Measurements from ENCODE around the gene TMC5. TPM values are rescaled to one million over a fixed set of nuclear protein-coding genes. Genes with fewer than 3 reads are reported as not detected.
"Not testable (repeated sequence)": the region's sequence is repeated elsewhere in the genome, so short reads cannot be mapped to it uniquely, and the experiment has no call there.

TMC5 gene
- under 1 TPM; 0.53 to 0.98 TPM for total RNA-seq

DNA sequence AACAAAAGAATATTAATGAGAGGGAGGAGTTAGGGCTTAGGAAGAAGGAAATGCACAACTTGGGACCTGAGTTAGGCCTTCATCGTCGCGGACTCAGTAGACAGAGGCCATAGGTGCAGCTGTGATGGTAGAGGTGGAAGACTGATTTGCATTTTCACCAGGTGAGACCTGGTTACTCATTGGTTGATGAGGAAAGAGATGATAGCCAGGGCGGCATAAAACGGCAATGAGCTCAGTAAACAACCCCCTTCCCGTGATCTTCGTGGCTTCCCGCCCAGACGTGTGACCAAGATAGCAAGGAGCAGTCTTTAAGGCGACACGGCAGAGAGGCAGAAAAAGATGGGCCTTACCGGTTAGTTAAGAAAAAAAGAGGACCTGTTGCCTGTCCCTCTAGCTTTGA is at the start of gene TMC5:
TMC5 (plus strand) TSS at position 244 of the 400 bp plus-strand sequence. CDS start 22,156 bp downstream, outside the sequence.
- DNase-seq: no peak
- Mint-ChIP-seq H3K27ac (no peak within 1 kb of the TSS), H3K4me3 (no peak within 1 kb of the TSS), H3K4me1 (no peaks in the 10 kb centered on the region), H3K36me3 (ENCODE audit: low read depth) (no peaks in the 10 kb centered on the region), H3K9me3 (peaks cover 3% of the 10 kb centered on the region), H3K27me3 (no peaks in the 10 kb centered on the region)
- CTCF ChIA-PET: interaction anchor here (0.6 kb wide), 1 partner anchor 68 kb away, joined by 3 read pairs; no protein-coding TSS in a partner anchor
- POLR2A ChIA-PET: no interaction called here

GRCh38 chr16:19372541-19372940 is 45.1 kb upstream of the TMC5 start:
- H3K27me3 Mint-ChIP-seq; H3K4me3 Mint-ChIP-seq; H3K9me3 Mint-ChIP-seq; H3K27ac Mint-ChIP-seq; POLR2A ChIA-PET; DNase-seq; CTCF ChIA-PET; H3K36me3 Mint-ChIP-seq (ENCODE audit: low read depth); H3K4me1 Mint-ChIP-seq: not testable (repeated sequence)

DNA sequence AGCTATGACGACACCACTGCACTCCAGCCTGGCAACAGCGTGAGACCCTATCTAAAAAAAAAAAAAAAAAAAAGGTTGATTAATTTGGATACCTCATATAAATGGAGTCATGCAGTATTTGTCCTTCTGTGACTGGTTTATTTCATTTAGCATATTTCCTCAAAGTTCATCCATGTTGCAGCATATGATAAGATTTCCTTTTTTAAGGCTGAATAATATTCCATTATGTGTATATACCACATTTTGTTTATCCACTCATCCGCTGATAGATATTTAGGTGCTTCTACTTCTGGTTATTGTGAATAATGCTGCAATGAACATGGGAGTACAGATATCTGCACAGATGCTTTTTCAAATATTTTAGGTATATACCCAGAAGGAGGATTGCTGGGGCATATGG is 43.3 kb upstream of the TMC5 start:
- DNase-seq: no peak
- Mint-ChIP-seq H3K9me3 (no peaks in the 10 kb centered on the region), H3K27me3 (no peaks in the 10 kb centered on the region), H3K27ac (no peak overlapping the region), H3K4me1 (no peaks in the 10 kb centered on the region), H3K4me3 (no peak overlapping the region), H3K36me3 (ENCODE audit: low read depth) (no peaks in the 10 kb centered on the region)
- ChIA-PET CTCF (interaction anchor here (0.6 to 3.4 kb wide), 4 partner anchors 138 to 288 kb away, joined by 3 to 30 read pairs (median 4); no protein-coding TSS in a partner anchor), POLR2A (no interaction called here)

DNA sequence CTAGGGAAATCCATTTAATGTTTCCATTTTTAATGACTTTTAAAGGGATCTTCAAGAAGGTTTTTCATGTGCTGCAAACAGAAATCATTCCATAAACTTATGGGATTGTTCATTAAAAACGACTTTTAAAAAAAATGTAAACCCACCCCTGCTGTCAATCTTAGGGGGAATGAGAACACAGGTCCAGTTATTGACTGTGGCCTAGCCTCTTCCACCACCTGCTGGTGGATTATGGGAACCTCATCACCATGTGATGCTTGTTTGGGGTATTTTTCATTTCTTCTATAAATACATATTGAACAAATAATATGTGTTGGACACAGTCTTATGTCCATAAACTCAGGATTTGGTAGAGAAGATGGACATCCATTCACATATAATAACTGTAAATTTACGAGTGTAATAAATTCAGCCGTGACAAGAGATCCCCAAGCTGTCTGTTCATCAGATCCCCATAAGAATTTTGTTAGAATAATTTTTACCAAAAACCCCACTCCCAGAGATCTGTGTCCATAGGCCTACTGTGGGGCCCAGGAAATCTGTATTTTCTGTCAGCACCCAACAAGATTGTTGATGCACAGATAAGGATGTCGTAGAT is 42.0 kb upstream of the TMC5 start:
- H3K27ac Mint-ChIP-seq: no peak overlapping the region
- H3K36me3 Mint-ChIP-seq (ENCODE audit: low read depth): no peaks in the 10 kb centered on the region
- ChIA-PET CTCF (interaction anchor here (1.0 to 3.4 kb wide), 3 partner anchors 127 to 289 kb away, joined by 4 to 30 read pairs (median 7); no protein-coding TSS in a partner anchor), POLR2A (interaction anchor here (0.7 kb wide), 1 partner anchor 30 kb away, joined by 3 read pairs; no protein-coding TSS in a partner anchor)
- no peak overlapping the region for H3K4me3 Mint-ChIP-seq
- DNase-seq: peak; percentile 46
- H3K9me3 Mint-ChIP-seq: no peaks in the 10 kb centered on the region
- peaks cover 12% of the 10 kb centered on the region for H3K4me1 Mint-ChIP-seq
- H3K27me3 Mint-ChIP-seq: no peaks in the 10 kb centered on the region

DNA sequence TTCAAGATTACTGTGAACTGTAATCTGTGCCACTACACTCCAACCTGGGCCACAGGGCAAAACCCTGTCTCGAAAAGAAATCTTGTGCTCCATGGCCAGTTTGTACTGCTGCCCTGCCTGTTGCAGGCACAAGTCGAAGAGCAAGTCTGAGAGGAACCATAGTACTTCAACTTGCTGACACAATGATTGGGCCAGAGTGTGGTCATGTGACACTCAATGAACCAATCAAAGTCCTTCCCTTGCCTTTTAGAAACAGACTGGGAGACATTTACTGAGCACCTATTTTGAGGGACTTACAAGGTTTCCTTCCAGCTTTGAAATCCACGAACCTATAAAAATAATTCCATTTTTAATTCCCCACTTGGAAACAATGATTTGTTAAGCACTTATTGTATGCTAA is 39.8 kb upstream of the TMC5 start:
- no peak for DNase-seq
- H3K4me3 Mint-ChIP-seq: no peak overlapping the region
- no peak overlapping the region for H3K27ac Mint-ChIP-seq
- ChIA-PET CTCF (interaction anchor here (0.7 kb wide), 1 partner anchor 292 kb away, joined by 3 read pairs; no protein-coding TSS in a partner anchor), POLR2A (no interaction called here)
- no peaks in the 10 kb centered on the region for H3K36me3 Mint-ChIP-seq (ENCODE audit: low read depth)
- no peaks in the 10 kb centered on the region for H3K27me3 Mint-ChIP-seq
- peaks cover 30% of the 10 kb centered on the region for H3K4me1 Mint-ChIP-seq
- H3K9me3 Mint-ChIP-seq: no peaks in the 10 kb centered on the region

DNA sequence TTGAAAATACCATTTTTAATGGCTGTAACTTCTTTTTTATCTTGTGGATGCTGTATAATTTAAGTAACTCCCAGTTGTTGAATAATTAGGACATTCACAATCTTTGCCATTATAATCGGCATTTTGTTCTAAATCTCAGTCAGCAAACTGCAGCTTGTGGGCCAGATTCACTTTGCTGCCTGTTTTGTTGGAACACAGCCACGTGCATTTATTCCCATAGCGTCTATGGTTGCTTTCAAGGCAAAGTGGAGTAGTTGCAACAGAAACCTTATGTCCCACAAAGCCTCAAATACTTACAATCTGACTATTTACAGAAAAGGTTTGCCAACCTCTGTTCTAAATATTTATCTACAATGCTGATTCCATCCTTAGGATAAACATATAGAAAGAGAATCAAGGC is 39.2 kb upstream of the TMC5 start:
- ChIA-PET POLR2A (no interaction called here), CTCF (interaction anchor here (0.7 kb wide), 1 partner anchor 293 kb away, joined by 3 read pairs; no protein-coding TSS in a partner anchor)
- DNase-seq: no peak
- Mint-ChIP-seq H3K27me3 (no peaks in the 10 kb centered on the region), H3K9me3 (no peaks in the 10 kb centered on the region), H3K4me3 (no peak overlapping the region), H3K27ac (no peak overlapping the region), H3K36me3 (ENCODE audit: low read depth) (no peaks in the 10 kb centered on the region), H3K4me1 (peaks cover 37% of the 10 kb centered on the region)

GRCh38 chr16:19379838-19380237 is 37.8 kb upstream of the TMC5 start:
- H3K36me3 Mint-ChIP-seq (ENCODE audit: low read depth): no peaks in the 10 kb centered on the region
- peaks cover 46% of the 10 kb centered on the region for H3K4me1 Mint-ChIP-seq
- no peak for DNase-seq
- POLR2A ChIA-PET: interaction anchor here (0.6 to 1.0 kb wide), 2 partner anchors 8 to 228 kb away, joined by 3 read pairs; no protein-coding TSS in a partner anchor
- H3K4me3 Mint-ChIP-seq: no peak overlapping the region
- CTCF ChIA-PET: interaction anchor here (0.8 to 2.0 kb wide), 3 partner anchors 18 to 294 kb away, joined by 3 to 11 read pairs (median 4); no protein-coding TSS in a partner anchor
- H3K27me3 Mint-ChIP-seq: peaks cover 2% of the 10 kb centered on the region
- no peaks in the 10 kb centered on the region for H3K9me3 Mint-ChIP-seq
- peak overlapping the region; percentile 80 for H3K27ac Mint-ChIP-seq

DNA sequence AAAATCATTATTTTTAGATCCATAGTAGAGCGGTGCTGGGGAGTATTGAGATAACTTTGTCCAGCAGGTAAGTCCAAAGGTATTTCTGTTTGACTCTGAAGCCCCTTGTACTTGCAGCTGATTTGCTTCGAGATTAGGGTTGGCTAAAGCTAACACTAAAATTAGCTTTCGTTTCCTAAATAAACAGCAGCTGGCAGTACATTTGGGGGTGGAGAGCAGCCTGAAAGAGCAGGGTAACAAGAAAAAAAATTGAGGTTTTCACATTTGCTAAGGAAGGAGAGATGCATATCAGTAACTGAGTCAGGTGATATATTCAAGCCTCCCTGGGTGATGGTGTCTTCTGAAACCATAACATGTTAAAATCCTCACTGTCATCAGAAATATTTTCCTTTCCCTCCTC is 37.4 kb upstream of the TMC5 start:
- Mint-ChIP-seq H3K4me1 (peaks cover 46% of the 10 kb centered on the region), H3K36me3 (ENCODE audit: low read depth) (no peaks in the 10 kb centered on the region), H3K27me3 (peaks cover 6% of the 10 kb centered on the region), H3K9me3 (no peaks in the 10 kb centered on the region), H3K4me3 (no peak overlapping the region), H3K27ac (peak overlapping the region; percentile 80)
- DNase-seq: peak; percentile 31
- POLR2A ChIA-PET: interaction anchor here (0.6 to 1.6 kb wide), 3 partner anchors 9 to 229 kb away, joined by 3 to 4 read pairs (median 3); partner anchors contain the start of gene GDE1
- CTCF ChIA-PET: interaction anchor here (1.0 to 2.0 kb wide), 2 partner anchors 19 to 123 kb away, joined by 4 to 11 read pairs; no protein-coding TSS in a partner anchor

GRCh38 chr16:19382084-19382801 is 35.4 kb upstream of the TMC5 start:
- Mint-ChIP-seq H3K9me3 (no peaks in the 10 kb centered on the region), H3K27ac (no peak overlapping the region), H3K4me1 (peaks cover 46% of the 10 kb centered on the region), H3K4me3 (no peak overlapping the region), H3K36me3 (ENCODE audit: low read depth) (no peaks in the 10 kb centered on the region), H3K27me3 (peaks cover 15% of the 10 kb centered on the region)
- ChIA-PET CTCF (interaction anchor here (1.3 kb wide), 1 partner anchor 120 kb away, joined by 6 read pairs; no protein-coding TSS in a partner anchor), POLR2A (interaction anchor here (0.8 kb wide), 1 partner anchor 141 kb away, joined by 3 read pairs; the partner anchor contains the start of gene CCP110)
- DNase-seq: no peak

DNA sequence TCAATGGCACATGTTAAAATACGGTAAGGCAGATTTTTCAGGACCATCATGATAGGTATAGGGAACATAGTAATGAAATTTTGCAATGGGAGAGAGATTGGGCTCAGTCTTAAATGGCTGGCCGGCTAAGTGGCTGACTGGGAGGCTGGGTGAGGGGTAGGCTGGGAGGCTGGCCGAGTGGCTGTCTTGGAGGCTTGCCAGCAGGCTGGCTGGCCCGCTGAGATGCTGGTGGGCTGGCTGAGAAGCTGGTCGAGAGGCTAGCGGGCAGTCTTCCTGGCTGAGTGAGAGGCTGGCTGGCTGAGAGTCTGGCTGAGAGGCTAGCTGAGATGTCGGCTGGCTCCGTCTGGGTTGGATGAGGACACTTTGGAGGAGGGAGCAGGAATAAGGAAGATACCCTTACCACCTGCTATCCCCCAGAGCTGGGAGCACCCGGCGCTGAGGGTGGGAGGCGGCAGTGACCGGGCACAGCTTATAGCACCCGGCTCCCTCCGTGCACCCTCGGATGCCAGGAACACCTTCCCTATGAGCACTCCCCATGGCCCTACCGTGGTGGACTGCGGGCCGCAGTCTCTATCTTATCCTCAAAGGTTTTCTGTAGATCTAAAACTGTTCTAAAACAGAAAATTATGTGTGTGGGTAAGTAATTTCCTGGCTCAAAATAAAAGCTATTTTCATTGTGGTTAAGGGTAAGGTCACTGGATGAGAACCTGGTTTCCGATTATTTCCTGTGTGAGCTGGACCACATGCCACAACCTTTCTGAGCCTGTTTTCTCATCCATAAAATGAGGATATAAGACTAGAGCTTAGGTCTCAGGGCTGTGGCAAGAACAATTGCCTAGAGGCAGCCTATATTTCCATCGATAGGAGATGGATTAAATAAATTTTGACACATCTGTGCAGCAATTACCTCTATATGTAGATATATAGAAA is 34.5 kb upstream of the TMC5 start:
- DNase-seq: peak; percentile 47
- peaks cover 23% of the 10 kb centered on the region for H3K27me3 Mint-ChIP-seq
- POLR2A ChIA-PET: interaction anchor here (0.8 to 1.2 kb wide), 3 partner anchors 12 to 264 kb away, joined by 3 to 6 read pairs (median 3); partner anchors contain the start of gene CCP110

GRCh38 chr16:19384656-19385055 is 33.0 kb upstream of the TMC5 start:
- Mint-ChIP-seq H3K9me3 (no peaks in the 10 kb centered on the region), H3K36me3 (ENCODE audit: low read depth) (no peaks in the 10 kb centered on the region), H3K27ac (no peak overlapping the region), H3K4me1 (peaks cover 55% of the 10 kb centered on the region), H3K4me3 (no peak overlapping the region), H3K27me3 (peaks cover 35% of the 10 kb centered on the region)
- ChIA-PET CTCF (interaction anchor here (0.8 kb wide), 1 partner anchor 170 kb away, joined by 3 read pairs; no protein-coding TSS in a partner anchor), POLR2A (no interaction called here)
- no peak for DNase-seq

More for the DNA sequence above, 34.5 kb upstream of the TMC5 start:
- Mint-ChIP-seq H3K4me1 (peaks cover 46% of the 10 kb centered on the region), H3K36me3 (ENCODE audit: low read depth) (no peaks in the 10 kb centered on the region), H3K27ac (peak overlapping the region; percentile 1), H3K9me3 (no peaks in the 10 kb centered on the region), H3K4me3 (peak overlapping the region; percentile 10)
- CTCF ChIA-PET: interaction anchor here (0.9 to 1.3 kb wide), 3 partner anchors 119 to 135 kb away, joined by 3 to 6 read pairs (median 4); no protein-coding TSS in a partner anchor

- CTCF ChIA-PET: no interaction called here
- Mint-ChIP-seq H3K4me1 (peaks cover 40% of the 10 kb centered on the region), H3K4me3 (no peak overlapping the region), H3K27me3 (peaks cover 35% of the 10 kb centered on the region), H3K9me3 (peaks cover 2% of the 10 kb centered on the region), H3K27ac (no peak overlapping the region), H3K36me3 (ENCODE audit: low read depth) (no peaks in the 10 kb centered on the region)
- no peak for DNase-seq
- POLR2A ChIA-PET: no interaction called here
Observed at GRCh38 chr16:19386525-19386924, 31.2 kb upstream of the TMC5 start.

Data from activated CD4-positive, alpha-beta memory T cell treated with anti-CD3 and anti-CD28 coated beads, Interleukin-2, amount 10 ng/mL, durations not matched to agents 7 days and 5 days (primary cell).